ENCODE results near the gene EDIL3. TPM values are rescaled to one million over a fixed set of nuclear protein-coding genes. Genes with fewer than 3 reads are reported as not detected.

EDIL3 gene
- total and polyA plus RNA-seq, 7 donors, result 3.5 to 57.3 (median 37.1) TPM

DNA sequence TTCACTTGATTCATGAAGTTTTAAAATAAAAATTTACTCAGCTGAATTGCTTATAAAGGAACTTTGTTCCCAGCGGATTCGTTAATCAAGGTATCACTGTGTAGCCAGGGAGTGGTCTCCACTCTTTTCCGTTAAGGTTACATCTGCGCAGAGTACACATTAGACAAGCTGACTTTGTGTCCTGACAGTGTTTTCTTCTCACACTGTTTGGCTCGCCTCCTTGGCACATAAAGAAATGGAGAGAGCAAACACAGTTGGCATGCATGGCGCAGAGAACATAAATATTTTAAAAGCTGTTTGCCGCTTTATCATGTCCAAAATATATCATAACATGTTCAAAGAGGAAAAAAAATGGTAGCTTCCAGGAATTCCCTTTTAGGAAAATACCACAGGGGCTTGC, 153.2 kb downstream of the EDIL3 start:
- no peaks in the 10 kb centered on the region for H3K9me3 ChIP-seq
- no peak overlapping the region for H3K27ac ChIP-seq
- no peak overlapping the region for H3K4me3 ChIP-seq
- H3K4me1 ChIP-seq, result no peaks in the 10 kb centered on the region
- no peak for DNase-seq
- intact Hi-C loops (cut with DNase I), result no loop called here
- no peaks in the 10 kb centered on the region for H3K36me3 ChIP-seq
- WGBS, 2 donors, result 19 to 67% methylated on average over 7 of the region's 7 CpGs
- H3K27me3 ChIP-seq, result no peaks in the 10 kb centered on the region
- no peak for TF ChIP-seq EP300 (IDR thresholded peaks at IDR 0.05)
- no peak for TF ChIP-seq POLR2A (IDR thresholded peaks at IDR 0.05)
- no peak for TF ChIP-seq CTCF (IDR thresholded peaks at IDR 0.05)
- TF ChIP-seq POLR2AphosphoS5 (IDR thresholded peaks at IDR 0.05), result no peak

GRCh38 chr5:84229045-84229444, 155.6 kb downstream of the EDIL3 start:
- no peak overlapping the region for H3K4me3 ChIP-seq
- TF ChIP-seq EP300 (IDR thresholded peaks at IDR 0.05) (no peak), POLR2AphosphoS5 (IDR thresholded peaks at IDR 0.05) (no peak), CTCF (IDR thresholded peaks at IDR 0.05) (no peak), POLR2A (IDR thresholded peaks at IDR 0.05) (no peak)
- H3K27ac ChIP-seq, result no peak overlapping the region
- no peaks in the 10 kb centered on the region for H3K4me1 ChIP-seq
- H3K9me3 ChIP-seq, result no peaks in the 10 kb centered on the region
- intact Hi-C loops (cut with DNase I), result no loop called here
- no peaks in the 10 kb centered on the region for H3K36me3 ChIP-seq
- no peaks in the 10 kb centered on the region for H3K27me3 ChIP-seq
- DNase-seq, result no peak

DNA sequence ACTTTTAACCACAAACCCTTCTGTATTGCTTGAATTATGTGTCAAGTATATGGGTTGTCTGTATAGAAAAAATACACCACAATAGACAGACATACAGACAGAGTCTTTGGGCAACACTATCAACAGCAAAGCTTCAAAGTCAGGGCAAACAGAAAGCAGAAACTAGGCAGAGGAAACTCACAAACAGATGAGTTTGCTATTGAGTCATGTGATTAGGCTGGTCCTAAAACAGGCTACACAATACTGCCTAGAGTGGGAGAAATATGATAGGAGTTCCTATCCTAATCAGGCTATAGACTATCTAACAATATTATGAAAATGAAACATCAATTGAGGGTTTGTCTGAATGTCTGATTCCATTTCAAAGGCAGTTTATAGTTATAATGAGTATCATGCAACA, 156.4 kb downstream of the EDIL3 start:
- Histone ChIP-seq H3K27ac (no peak overlapping the region), H3K4me3 (no peak overlapping the region), H3K36me3 (no peaks in the 10 kb centered on the region), H3K27me3 (no peaks in the 10 kb centered on the region), H3K9me3 (no peaks in the 10 kb centered on the region), H3K4me1 (no peaks in the 10 kb centered on the region)
- TF ChIP-seq EP300 (IDR thresholded peaks at IDR 0.05), result no peak
- no peak for TF ChIP-seq CTCF (IDR thresholded peaks at IDR 0.05)
- TF ChIP-seq POLR2AphosphoS5 (IDR thresholded peaks at IDR 0.05), result no peak
- TF ChIP-seq POLR2A (IDR thresholded peaks at IDR 0.05), result no peak
- DNase-seq, result no peak
- intact Hi-C loops (cut with DNase I), result no loop called here

GRCh38 chr5:84227236-84227635, 157.4 kb downstream of the EDIL3 start:
- no peak for DNase-seq
- Histone ChIP-seq H3K4me1 (no peaks in the 10 kb centered on the region), H3K27ac (no peak overlapping the region), H3K4me3 (no peak overlapping the region), H3K27me3 (no peaks in the 10 kb centered on the region), H3K9me3 (no peaks in the 10 kb centered on the region), H3K36me3 (no peaks in the 10 kb centered on the region)
- TF ChIP-seq EP300 (IDR thresholded peaks at IDR 0.05) (no peak), POLR2A (IDR thresholded peaks at IDR 0.05) (no peak), POLR2AphosphoS5 (IDR thresholded peaks at IDR 0.05) (no peak), CTCF (IDR thresholded peaks at IDR 0.05) (no peak)
- intact Hi-C loops (cut with DNase I), result no loop called here

DNA sequence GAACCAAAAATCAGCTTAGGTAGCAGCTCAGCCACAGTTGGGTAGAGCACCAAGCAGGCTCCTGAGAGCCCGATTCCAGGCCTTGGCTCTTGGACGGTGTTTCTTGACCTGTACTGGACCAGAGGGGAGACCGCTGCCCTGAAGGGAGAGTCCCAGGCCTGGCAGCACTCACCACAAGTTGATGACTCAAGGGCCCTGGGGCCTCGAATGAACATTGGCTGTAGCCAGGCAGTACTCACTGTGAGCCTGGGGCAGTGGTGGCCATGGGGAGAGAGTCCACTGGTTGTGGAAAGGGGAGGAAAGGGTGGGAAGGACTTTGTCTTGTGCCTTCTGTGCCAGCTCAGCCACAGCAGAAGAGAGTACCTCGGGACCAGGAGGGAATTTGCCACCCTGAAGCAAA, 166.1 kb downstream of the EDIL3 start:
- intact Hi-C loops (cut with DNase I), result no loop called here
- WGBS, 2 donors, result 57 to 68% methylated on average over 5 of the region's 5 CpGs
- Histone ChIP-seq H3K27ac (no peak overlapping the region), H3K36me3 (no peaks in the 10 kb centered on the region), H3K9me3 (no peaks in the 10 kb centered on the region), H3K27me3 (no peaks in the 10 kb centered on the region), H3K4me1 (no peaks in the 10 kb centered on the region), H3K4me3 (no peak overlapping the region)
- no peak for TF ChIP-seq CTCF (IDR thresholded peaks at IDR 0.05)
- no peak for TF ChIP-seq EP300 (IDR thresholded peaks at IDR 0.05)
- no peak for TF ChIP-seq POLR2A (IDR thresholded peaks at IDR 0.05)
- no peak for TF ChIP-seq POLR2AphosphoS5 (IDR thresholded peaks at IDR 0.05)
- peak; percentile 54 for DNase-seq

All from sigmoid colon (tissue), 7 donors.